IPS-20b (cell line): ENCODE results near the gene ATP13A2.

Experiments used
- H3K27ac ChIP-seq: one replicate; pipeline ENCODE4 v1.5.1; 2013; ENCODE audit warnings: low read length
- H3K27me3 ChIP-seq: 2 replicates; pipeline ENCODE4 v1.6.1; 2013; ENCODE audit warnings: mild to moderate bottlenecking, low read length, inconsistent platforms; ENCODE audit not compliant: insufficient read depth
- H3K36me3 ChIP-seq: 2 replicates; pipeline ENCODE4 v1.6.1; 2013; ENCODE audit warnings: low read depth, mild to moderate bottlenecking, inconsistent platforms, low read length, moderate library complexity; ENCODE audit not compliant: insufficient read depth
- H3K4me1 ChIP-seq: 2 replicates; pipeline ENCODE4 v1.6.1; 2013; ENCODE audit warnings: mild to moderate bottlenecking, control low read depth, inconsistent platforms, low read length, moderate library complexity; ENCODE audit not compliant: insufficient read depth
- H3K4me3 ChIP-seq: 2 replicates; pipeline ENCODE4 v1.5.1; 2013; ENCODE audit warnings: mild to moderate bottlenecking, low read length, inconsistent platforms
- H3K9ac ChIP-seq: 2 replicates; pipeline ENCODE4 v1.6.1; 2013; ENCODE audit warnings: low read depth, mild to moderate bottlenecking, inconsistent platforms, low read length, moderate library complexity
- H3K9me3 ChIP-seq: 2 replicates; pipeline ENCODE4 v1.6.1; 2013; ENCODE audit warnings: mild to moderate bottlenecking, low read depth, low read length, inconsistent platforms; ENCODE audit not compliant: insufficient read depth

ATP13A2 gene

DNA sequence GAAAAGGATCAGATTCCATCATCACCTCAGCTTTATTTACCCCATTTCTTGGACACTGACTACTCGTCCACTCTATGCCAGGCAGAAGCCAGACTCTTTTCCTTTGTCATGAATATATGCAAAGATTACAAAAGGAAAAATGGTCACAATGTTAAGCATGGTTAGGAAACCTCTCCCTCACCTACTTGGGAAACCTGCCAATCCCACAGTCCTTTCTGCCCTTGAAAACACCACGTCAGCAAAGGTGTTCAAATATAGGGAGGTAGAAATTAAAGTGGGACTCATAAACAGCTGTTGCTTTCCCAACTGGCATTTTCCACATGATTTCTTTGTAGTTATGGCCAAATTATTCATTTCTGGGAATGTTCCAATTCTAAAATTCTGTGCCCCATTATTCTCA is 16.2 kb upstream of the ATP13A2 start:
- H3K27me3 ChIP-seq: no peaks in the 10 kb centered on the region
- H3K27ac ChIP-seq: no peak overlapping the region
- H3K9ac ChIP-seq: no peak overlapping the region
- no peaks in the 10 kb centered on the region for H3K9me3 ChIP-seq
- peaks cover 86% of the 10 kb centered on the region for H3K36me3 ChIP-seq
- no peak overlapping the region for H3K4me3 ChIP-seq
- H3K4me1 ChIP-seq: no peaks in the 10 kb centered on the region

- H3K9ac ChIP-seq: no peak overlapping the region
- H3K4me3 ChIP-seq: no peak overlapping the region
- H3K36me3 ChIP-seq: peaks cover 86% of the 10 kb centered on the region
- no peak overlapping the region for H3K27ac ChIP-seq
- no peaks in the 10 kb centered on the region for H3K4me1 ChIP-seq
- no peaks in the 10 kb centered on the region for H3K9me3 ChIP-seq
- H3K27me3 ChIP-seq: no peaks in the 10 kb centered on the region
Observed at GRCh38 chr1:17027403-17027802, 15.7 kb upstream of the ATP13A2 start.

DNA sequence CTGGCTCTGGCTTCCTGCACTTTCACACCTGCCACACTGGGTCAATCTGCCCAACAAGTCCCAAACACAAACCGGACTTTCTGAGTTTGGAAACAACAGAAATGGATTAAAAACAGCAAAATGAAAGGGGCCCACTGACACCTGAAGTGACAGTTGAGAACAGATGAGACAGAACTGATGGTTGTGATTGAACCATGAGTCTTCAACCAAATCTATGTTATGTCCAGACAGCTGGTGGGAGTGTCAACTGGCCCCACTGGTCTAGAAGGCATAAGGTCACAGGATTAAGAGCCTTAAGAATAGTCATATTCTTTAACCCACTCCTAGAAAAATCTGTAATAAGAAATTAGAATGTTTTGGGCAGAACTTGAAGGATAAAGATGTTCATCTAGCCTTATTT is 13.0 kb upstream of the ATP13A2 start:
- no peak overlapping the region for H3K4me3 ChIP-seq
- no peaks in the 10 kb centered on the region for H3K9me3 ChIP-seq
- H3K9ac ChIP-seq: no peak overlapping the region
- no peaks in the 10 kb centered on the region for H3K4me1 ChIP-seq
- no peaks in the 10 kb centered on the region for H3K27me3 ChIP-seq
- H3K36me3 ChIP-seq: peaks cover 98% of the 10 kb centered on the region
- H3K27ac ChIP-seq: no peak overlapping the region

DNA sequence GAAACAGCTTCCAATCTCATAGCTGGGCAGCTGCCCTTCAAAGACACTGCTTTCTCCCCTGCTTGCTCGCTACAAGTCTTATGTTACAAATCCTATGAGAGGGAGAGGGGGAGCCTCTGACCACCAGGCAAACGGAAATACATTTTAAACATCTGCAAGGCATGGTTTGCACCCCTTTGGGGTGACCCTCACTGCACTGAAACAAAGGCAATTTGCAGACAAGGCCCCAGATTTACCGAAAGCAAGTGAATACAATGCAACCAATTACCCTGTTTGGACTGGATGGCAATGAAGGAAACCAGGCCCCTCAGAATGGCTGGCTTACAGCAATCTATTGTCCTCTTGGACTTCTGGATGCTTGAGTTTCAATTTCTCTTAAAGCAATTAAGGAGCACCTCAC is 11.8 kb upstream of the ATP13A2 start:
- no peak overlapping the region for H3K4me3 ChIP-seq
- no peaks in the 10 kb centered on the region for H3K4me1 ChIP-seq
- H3K9ac ChIP-seq: no peak overlapping the region
- no peak overlapping the region for H3K27ac ChIP-seq
- no peaks in the 10 kb centered on the region for H3K9me3 ChIP-seq
- H3K27me3 ChIP-seq: no peaks in the 10 kb centered on the region
- H3K36me3 ChIP-seq: peaks cover 99% of the 10 kb centered on the region

DNA sequence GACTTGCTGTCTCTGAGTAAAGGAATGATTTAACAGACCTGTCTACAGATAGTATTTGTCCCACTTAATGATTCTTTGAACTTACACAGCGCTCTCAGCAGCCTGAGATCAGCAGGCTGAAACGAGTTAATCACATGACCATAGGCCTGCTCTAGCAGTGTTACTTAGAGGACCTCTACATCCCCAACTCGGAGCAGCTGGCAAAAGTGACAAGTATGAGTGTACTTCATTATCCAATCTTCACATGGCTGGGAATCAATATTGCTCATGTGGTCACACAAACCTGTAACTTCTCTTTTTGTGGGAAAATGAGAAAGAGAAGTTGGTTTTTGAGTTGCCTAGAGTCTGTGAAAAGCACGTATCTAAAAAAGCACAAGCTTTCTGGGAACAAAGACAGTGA is 11.4 kb upstream of the ATP13A2 start:
- Histone ChIP-seq H3K27ac (no peak overlapping the region), H3K9me3 (no peaks in the 10 kb centered on the region), H3K9ac (no peak overlapping the region), H3K27me3 (no peaks in the 10 kb centered on the region), H3K36me3 (peaks cover 98% of the 10 kb centered on the region), H3K4me1 (no peaks in the 10 kb centered on the region), H3K4me3 (no peak overlapping the region)

GRCh38 chr1:17021896-17022295 is 10.2 kb upstream of the ATP13A2 start:
- H3K27me3 ChIP-seq: no peaks in the 10 kb centered on the region
- no peak overlapping the region for H3K9ac ChIP-seq
- H3K4me1 ChIP-seq: no peaks in the 10 kb centered on the region
- H3K9me3 ChIP-seq: no peaks in the 10 kb centered on the region
- no peak overlapping the region for H3K4me3 ChIP-seq
- no peak overlapping the region for H3K27ac ChIP-seq
- peaks cover 91% of the 10 kb centered on the region for H3K36me3 ChIP-seq

- H3K36me3 ChIP-seq: peaks cover 78% of the 10 kb centered on the region
Observed at GRCh38 chr1:17020502-17020901, 8.8 kb upstream of the ATP13A2 start.

GRCh38 chr1:17018849-17019248 is 7.1 kb upstream of the ATP13A2 start:
- Histone ChIP-seq H3K4me3 (no peak overlapping the region), H3K9ac (no peak overlapping the region), H3K27ac (no peak overlapping the region), H3K27me3 (no peaks in the 10 kb centered on the region), H3K9me3 (no peaks in the 10 kb centered on the region), H3K4me1 (peaks cover 16% of the 10 kb centered on the region; the same call in 1 of the 2 replicates), H3K36me3 (peaks cover 62% of the 10 kb centered on the region)

More at GRCh38 chr1:17020502-17020901, 8.8 kb upstream of the ATP13A2 start:
- no peaks in the 10 kb centered on the region for H3K9me3 ChIP-seq
- H3K4me1 ChIP-seq: peaks cover 6% of the 10 kb centered on the region; the same call in 1 of the 2 replicates
- H3K4me3 ChIP-seq: no peak overlapping the region
- no peak overlapping the region for H3K27ac ChIP-seq
- H3K27me3 ChIP-seq: no peaks in the 10 kb centered on the region
- H3K9ac ChIP-seq: no peak overlapping the region

- H3K36me3 ChIP-seq: peaks cover 47% of the 10 kb centered on the region
- no peak overlapping the region for H3K9ac ChIP-seq
- H3K27ac ChIP-seq: no peak overlapping the region
- no peak overlapping the region for H3K4me3 ChIP-seq
- H3K9me3 ChIP-seq: no peaks in the 10 kb centered on the region
- no peaks in the 10 kb centered on the region for H3K27me3 ChIP-seq
- H3K4me1 ChIP-seq: peaks cover 28% of the 10 kb centered on the region
Observed at GRCh38 chr1:17017435-17017834, 5.7 kb upstream of the ATP13A2 start.

DNA sequence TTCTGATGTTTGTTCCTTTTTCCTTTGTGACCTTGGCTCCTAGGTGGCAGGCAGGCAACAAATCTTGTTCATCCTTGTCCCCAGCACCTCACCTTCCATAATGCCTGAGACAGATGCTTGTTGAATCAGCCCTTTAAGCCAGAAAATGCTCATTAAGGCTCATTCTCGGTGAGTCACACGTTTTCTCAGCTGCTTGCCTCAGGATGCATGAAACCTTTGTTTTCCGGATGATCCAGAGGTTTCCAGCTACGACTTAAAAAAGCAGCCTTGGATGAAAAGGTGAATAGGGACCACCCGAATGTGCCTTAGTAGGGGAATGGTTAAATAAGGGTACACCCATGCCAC is 4.6 kb upstream of the ATP13A2 start:
- H3K36me3 ChIP-seq: peaks cover 36% of the 10 kb centered on the region
- H3K27me3 ChIP-seq: no peaks in the 10 kb centered on the region
- no peak overlapping the region for H3K27ac ChIP-seq
- no peaks in the 10 kb centered on the region for H3K9me3 ChIP-seq
- peak overlapping the region; percentile 6; the same call in 1 of the 2 replicates for H3K9ac ChIP-seq
- H3K4me1 ChIP-seq: peaks cover 32% of the 10 kb centered on the region
- H3K4me3 ChIP-seq: no peak overlapping the region

GRCh38 chr1:17014671-17015567 is 3.2 kb upstream of the ATP13A2 start:
- H3K4me3 ChIP-seq: peak overlapping the region; percentile 4; the same call in 1 of the 2 replicates
- no peak overlapping the region for H3K9ac ChIP-seq
- 0 out of 2 replicates have a peak, but pooled peaks cover 5% of the 10 kb centered on the region for H3K27me3 ChIP-seq
- peaks cover 22% of the 10 kb centered on the region for H3K36me3 ChIP-seq
- H3K27ac ChIP-seq: no peak overlapping the region
- H3K4me1 ChIP-seq: peaks cover 37% of the 10 kb centered on the region
- no peaks in the 10 kb centered on the region for H3K9me3 ChIP-seq
